ENCODE data around the gene ITGA6. TPM values are rescaled to one million over a fixed set of nuclear protein-coding genes. Genes with fewer than 3 reads are reported as not detected.

ITGA6 gene
- total RNA-seq, 2 donors from 2014 or later, result 7.0 to 8.6 TPM

- no peaks in the 10 kb centered on the region for H3K27me3 Mint-ChIP-seq (ENCODE audit: low read depth)
- peak overlapping the region; percentile 14 for H3K27ac Mint-ChIP-seq
- ATAC-seq (replicated peaks in 1 of 2), result no peak
- H3K36me3 Mint-ChIP-seq (ENCODE audit: insufficient read depth in 2 of 2), result no peaks in the 10 kb centered on the region
- DNase-seq, result no peak
- no peak overlapping the region for H3K4me3 Mint-ChIP-seq
- H3K4me1 Mint-ChIP-seq (ENCODE audit: low read depth), result peaks cover 51% of the 10 kb centered on the region
- H3K9me3 Mint-ChIP-seq, result no peaks in the 10 kb centered on the region
Measured at GRCh38 chr2:172438741-172439508, 11.5 kb downstream of the ITGA6 start.

- no peaks in the 10 kb centered on the region for H3K9me3 Mint-ChIP-seq
- H3K4me1 Mint-ChIP-seq (ENCODE audit: low read depth), result peaks cover 45% of the 10 kb centered on the region
- H3K36me3 Mint-ChIP-seq (ENCODE audit: insufficient read depth in 2 of 2), result no peaks in the 10 kb centered on the region
- no peak for DNase-seq
- no peak overlapping the region for H3K27ac Mint-ChIP-seq
- H3K27me3 Mint-ChIP-seq (ENCODE audit: low read depth), result no peaks in the 10 kb centered on the region
- ATAC-seq (replicated peaks in 1 of 2), result no peak
- no peak overlapping the region for H3K4me3 Mint-ChIP-seq
Measured at GRCh38 chr2:172439509-172439860, 12.1 kb downstream of the ITGA6 start.

GRCh38 chr2:172439911-172440310 lies 12.5 kb downstream of the ITGA6 start:
- no peak overlapping the region for H3K4me3 Mint-ChIP-seq
- no peaks in the 10 kb centered on the region for H3K36me3 Mint-ChIP-seq (ENCODE audit: insufficient read depth in 2 of 2)
- ATAC-seq (replicated peaks in 1 of 2), result no peak
- DNase-seq, result no peak
- H3K27me3 Mint-ChIP-seq (ENCODE audit: low read depth), result no peaks in the 10 kb centered on the region
- H3K27ac Mint-ChIP-seq, result no peak overlapping the region
- H3K9me3 Mint-ChIP-seq, result no peaks in the 10 kb centered on the region
- H3K4me1 Mint-ChIP-seq (ENCODE audit: low read depth), result peaks cover 41% of the 10 kb centered on the region

- Mint-ChIP-seq H3K36me3 (ENCODE audit: insufficient read depth in 2 of 2) (no peaks in the 10 kb centered on the region), H3K9me3 (no peaks in the 10 kb centered on the region), H3K27me3 (ENCODE audit: low read depth) (no peaks in the 10 kb centered on the region), H3K27ac (no peak overlapping the region), H3K4me3 (peak overlapping the region in 1 of 2 donors; percentile 26), H3K4me1 (ENCODE audit: low read depth) (peaks cover 37% of the 10 kb centered on the region)
- ATAC-seq (replicated peaks in 1 of 2) (no peak), DNase-seq (no peak)
Measured at GRCh38 chr2:172440795-172441194, 13.4 kb downstream of the ITGA6 start.

- no peak overlapping the region for H3K27ac Mint-ChIP-seq
- no peaks in the 10 kb centered on the region for H3K27me3 Mint-ChIP-seq (ENCODE audit: low read depth)
- ATAC-seq (replicated peaks in 1 of 2), result peak; percentile 72 to 74
- H3K4me1 Mint-ChIP-seq (ENCODE audit: low read depth), result peaks cover 35% of the 10 kb centered on the region
- H3K4me3 Mint-ChIP-seq, result peak overlapping the region; percentile 62 to 65
- H3K36me3 Mint-ChIP-seq (ENCODE audit: insufficient read depth in 2 of 2), result no peaks in the 10 kb centered on the region
- H3K9me3 Mint-ChIP-seq, result no peaks in the 10 kb centered on the region
- peak; percentile 60 to 77 for DNase-seq
Measured at GRCh38 chr2:172442072-172442895, 14.9 kb downstream of the ITGA6 start.

- Mint-ChIP-seq H3K27ac (no peak overlapping the region), H3K36me3 (ENCODE audit: insufficient read depth in 2 of 2) (no peaks in the 10 kb centered on the region), H3K4me1 (ENCODE audit: low read depth) (peaks cover 65% of the 10 kb centered on the region), H3K27me3 (ENCODE audit: low read depth) (no peaks in the 10 kb centered on the region), H3K4me3 (no peak overlapping the region), H3K9me3 (no peaks in the 10 kb centered on the region)
- ATAC-seq (replicated peaks in 1 of 2) (no peak), DNase-seq (no peak)
Measured at GRCh38 chr2:172445851-172446250, 18.5 kb downstream of the ITGA6 start.

GRCh38 chr2:172446474-172447063 lies 19.2 kb downstream of the ITGA6 start:
- DNase-seq, result no peak
- Mint-ChIP-seq H3K36me3 (ENCODE audit: insufficient read depth in 2 of 2) (no peaks in the 10 kb centered on the region), H3K27me3 (ENCODE audit: low read depth) (no peaks in the 10 kb centered on the region), H3K9me3 (no peaks in the 10 kb centered on the region), H3K4me3 (no peak overlapping the region), H3K27ac (no peak overlapping the region), H3K4me1 (ENCODE audit: low read depth) (peaks cover 63% of the 10 kb centered on the region)
- peak in 1 of 2 donors; percentile 21 for ATAC-seq (replicated peaks in 1 of 2)

GRCh38 chr2:172447811-172448493 lies 20.6 kb downstream of the ITGA6 start:
- H3K27me3 Mint-ChIP-seq (ENCODE audit: low read depth), result no peaks in the 10 kb centered on the region

GRCh38 chr2:172448544-172449267 lies 21.3 kb downstream of the ITGA6 start:
- peak overlapping the region in 1 of 2 donors; percentile 23 for H3K4me3 Mint-ChIP-seq
- peaks cover 63% of the 10 kb centered on the region for H3K4me1 Mint-ChIP-seq (ENCODE audit: low read depth)
- no peaks in the 10 kb centered on the region for H3K36me3 Mint-ChIP-seq (ENCODE audit: insufficient read depth in 2 of 2)
- no peak for DNase-seq
- no peaks in the 10 kb centered on the region for H3K27me3 Mint-ChIP-seq (ENCODE audit: low read depth)
- H3K9me3 Mint-ChIP-seq, result no peaks in the 10 kb centered on the region
- H3K27ac Mint-ChIP-seq, result no peak overlapping the region
- ATAC-seq (replicated peaks in 1 of 2), result no peak

More at GRCh38 chr2:172447811-172448493, 20.6 kb downstream of the ITGA6 start:
- no peaks in the 10 kb centered on the region for H3K9me3 Mint-ChIP-seq
- no peak overlapping the region for H3K4me3 Mint-ChIP-seq
- peaks cover 60% of the 10 kb centered on the region for H3K4me1 Mint-ChIP-seq (ENCODE audit: low read depth)
- ATAC-seq (replicated peaks in 1 of 2), result no peak
- no peak for DNase-seq
- H3K27ac Mint-ChIP-seq, result no peak overlapping the region
- H3K36me3 Mint-ChIP-seq (ENCODE audit: insufficient read depth in 2 of 2), result no peaks in the 10 kb centered on the region

GRCh38 chr2:172449911-172450550 lies 22.6 kb downstream of the ITGA6 start:
- Mint-ChIP-seq H3K4me3 (peak overlapping the region; percentile 5 to 29), H3K36me3 (ENCODE audit: insufficient read depth in 2 of 2) (no peaks in the 10 kb centered on the region), H3K4me1 (ENCODE audit: low read depth) (peaks cover 76% of the 10 kb centered on the region), H3K27me3 (ENCODE audit: low read depth) (no peaks in the 10 kb centered on the region), H3K9me3 (no peaks in the 10 kb centered on the region), H3K27ac (no peak overlapping the region)
- no peak for DNase-seq
- peak; percentile 86 for ATAC-seq (replicated peaks in 1 of 2)

GRCh38 chr2:172451923-172452322 lies 24.5 kb downstream of the ITGA6 start:
- Mint-ChIP-seq H3K9me3 (no peaks in the 10 kb centered on the region), H3K27me3 (ENCODE audit: low read depth) (no peaks in the 10 kb centered on the region), H3K36me3 (ENCODE audit: insufficient read depth in 2 of 2) (no peaks in the 10 kb centered on the region), H3K4me1 (ENCODE audit: low read depth) (peaks cover 84% of the 10 kb centered on the region), H3K27ac (no peak overlapping the region), H3K4me3 (no peak overlapping the region)
- ATAC-seq (replicated peaks in 1 of 2), result no peak
- DNase-seq, result no peak

GRCh38 chr2:172452845-172453244 lies 25.5 kb downstream of the ITGA6 start:
- Mint-ChIP-seq H3K27me3 (ENCODE audit: low read depth) (no peaks in the 10 kb centered on the region), H3K4me3 (no peak overlapping the region), H3K4me1 (ENCODE audit: low read depth) (peaks cover 81% of the 10 kb centered on the region), H3K36me3 (ENCODE audit: insufficient read depth in 2 of 2) (no peaks in the 10 kb centered on the region), H3K27ac (no peak overlapping the region), H3K9me3 (no peaks in the 10 kb centered on the region)
- DNase-seq, result no peak
- ATAC-seq (replicated peaks in 1 of 2), result no peak

All from activated T-cell treated with anti-CD3 and anti-CD28 coated beads, Interleukin-2, amount 50 U/mL, for 72 hours (primary cell).